B cell (primary cell): ENCODE data around the gene PDZD8. TPM values are rescaled to one million over a fixed set of nuclear protein-coding genes. Genes with fewer than 3 reads are reported as not detected.

ENCODE experiments used
- ATAC-seq: fragments of 200-7000 bp; cut with Tn5 transposase; one replicate; pipeline ENCODE4 v1.10.0; 2021; ENCODE audit warnings: low read depth, mild to moderate bottlenecking, moderate number of reproducible peaks, moderate library complexity
- CTCF ChIA-PET: fragments of 350-600 bp; sonication (Branson Sonifier 250); formaldehyde crosslinking; loops from one replicate; lab custom pipeline; 2021; ENCODE audit warnings: antibody characterized with exemption, inconsistent platforms; lab: Charles Lee
- POLR2A ChIA-PET: fragments of 350-600 bp; sonication (Branson Sonifier 250); formaldehyde crosslinking; loops from one replicate; lab custom pipeline; 2021; ENCODE audit warnings: antibody characterized with exemption; lab: Charles Lee
- DNase-seq: peaks from one replicate; pipeline ENCODE4 v3.0.0; 2013
- H2AFZ ChIP-seq: 2 replicates; pipeline ENCODE4 v1.6.1; 2012; ENCODE audit warnings: mild to moderate bottlenecking, low read depth, low read length; ENCODE audit not compliant: insufficient read depth, poor library complexity, severe bottlenecking
- H3K27ac ChIP-seq, 2 donors: 1 replicate in 1 of 2; 2 replicates in 1 of 2; pipeline ENCODE4 v1.5.1; 2012 to 2013; ENCODE audit warnings: low read length in 2 of 2, mild to moderate bottlenecking in 2 of 2, moderate library complexity in 1 of 2
- H3K27me3 ChIP-seq, 4 experiments: fragments of 200-600 bp in 1 of 4; sonication (generic) in 1 of 4; replicated peaks in 1 of 4; 1 replicate in 2 of 4; 2 replicates in 2 of 4; pipeline versions ENCODE4 v1.6.1 to v1.7.0; 2013 to 2016; ENCODE audit warnings: low read length in 3 of 4, mild to moderate bottlenecking in 2 of 4, mixed read lengths in 1 of 4, moderate library complexity in 1 of 4; ENCODE audit not compliant: insufficient read depth in 4 of 4, control insufficient read depth in 3 of 4; ENCODE audit errors: control extremely low read depth in 1 of 4
- H3K36me3 ChIP-seq, 2 experiments: replicated peaks in 1 of 2; 1 replicate in 1 of 2; 2 replicates in 1 of 2; pipeline versions ENCODE4 v1.6.1 to v1.7.1; 2013; ENCODE audit warnings: low read length in 1 of 2; ENCODE audit not compliant: insufficient read depth in 2 of 2, control insufficient read depth in 1 of 2; ENCODE audit errors: control extremely low read depth in 1 of 2, extremely low read depth in 1 of 2
- H3K4me1 ChIP-seq, 2 donors: fragments of 200-600 bp in 1 of 2; sonication (generic) in 1 of 2; 1 replicate in 1 of 2; 2 replicates in 1 of 2; pipeline versions ENCODE4 v1.5.1 to v1.6.1; 2013 to 2017; ENCODE audit warnings: low read length in 2 of 2; ENCODE audit not compliant: control insufficient read depth in 2 of 2, insufficient read depth in 2 of 2
- H3K4me2 ChIP-seq: replicated peaks from 2 replicates; pipeline ENCODE3; 2012; ENCODE audit warnings: mild to moderate bottlenecking, low read depth, low read length; ENCODE audit not compliant: poor library complexity, severe bottlenecking
- H3K4me3 ChIP-seq, 5 experiments: fragments of 200-600 bp in 1 of 5; sonication (generic) in 1 of 5; 1 replicate in 3 of 5; 2 replicates in 2 of 5; pipeline versions ENCODE4 v1.5.1 to v1.7.0; 2011 to 2016; ENCODE audit warnings: low read length in 4 of 5, mild to moderate bottlenecking in 4 of 5, low read depth in 2 of 5, control low read depth in 1 of 5, moderate library complexity in 1 of 5; ENCODE audit not compliant: insufficient read depth in 1 of 5; ENCODE audit errors: control extremely low read depth in 1 of 5, extremely low read depth in 1 of 5
- H3K79me2 ChIP-seq: fragments of 200-600 bp; sonication (generic); one replicate; pipeline ENCODE4 v1.6.0; 2016; ENCODE audit warnings: low read length; ENCODE audit not compliant: control insufficient read depth, insufficient read depth
- H3K9ac ChIP-seq: fragments of 200-600 bp; sonication (generic); 2 replicates; pipeline ENCODE4 v1.6.1; 2017; ENCODE audit warnings: mild to moderate bottlenecking, low read length, moderate library complexity
- H3K9me3 ChIP-seq, 3 donors: one replicate each; pipeline versions ENCODE4 v1.6.1 to v1.7.1; 2013; ENCODE audit warnings: low read length in 2 of 3; ENCODE audit not compliant: control insufficient read depth in 2 of 3, insufficient read depth in 1 of 3; ENCODE audit errors: control extremely low read depth in 1 of 3
- H4K20me1 ChIP-seq: 2 replicates; pipeline ENCODE4 v1.6.0; 2012; ENCODE audit warnings: mild to moderate bottlenecking, low read length; ENCODE audit not compliant: insufficient read depth, control insufficient read depth, poor library complexity, severe bottlenecking
- H3K27ac Mint-ChIP-seq: one replicate; pipeline ENCODE4 v1.8.0; 2021; ENCODE audit warnings: mixed read lengths
- H3K27me3 Mint-ChIP-seq: one replicate; pipeline ENCODE4 v1.8.0; 2021; ENCODE audit warnings: mixed read lengths
- H3K4me1 Mint-ChIP-seq: one replicate; pipeline ENCODE4 v1.8.0; 2021; ENCODE audit warnings: mixed read lengths
- H3K4me3 Mint-ChIP-seq: one replicate; pipeline ENCODE4 v1.8.0; 2021; ENCODE audit warnings: mixed read lengths
- H3K9me3 Mint-ChIP-seq: one replicate; pipeline ENCODE4 v1.8.0; 2022; ENCODE audit warnings: mixed read lengths; ENCODE audit not compliant: insufficient read depth
- CTCF ChIP-seq: fragments of 200-600 bp; IDR thresholded peaks from one replicate; pipeline ENCODE4 v1.8.0; 2022; ENCODE audit warnings: antibody characterized with exemption, mild to moderate bottlenecking
- EZH2 ChIP-seq: IDR thresholded peaks from 2 replicates; pipeline ENCODE4 v1.6.1; 2012; ENCODE audit warnings: borderline replicate concordance, low read depth, mild to moderate bottlenecking, moderate library complexity, low read length; ENCODE audit not compliant: insufficient read depth, poor library complexity, severe bottlenecking
- WGBS: methylation state at CpG from one replicate; pipeline ENCODE4 v1.1.5; 2013; ENCODE audit warnings: missing lambda C conversion rate; ENCODE audit not compliant: insufficient coverage; 5-methylcytosine and 5-hydroxymethylcytosine counted together
- intact Hi-C: fragments of 100-400 bp; cut with micrococcal nuclease; formaldehyde crosslinking; loops from one replicate; pipeline ENCODE4 v1.10.0; 2022
- polyA minus RNA-seq: library from RNA; depleted of rRNA, polyadenylated mRNA; stranded (reverse); fragments of >200 nt; gene quantifications from 2 replicates; pipeline ENCODE4 v1.2.3, GENCODE V29; 2012
- polyA plus RNA-seq: library from polyadenylated mRNA; depleted of rRNA; stranded (reverse); fragments of >200 nt; gene quantifications from 2 replicates; pipeline ENCODE4 v1.2.3, GENCODE V29; 2012
- total RNA-seq, 2 donors: library from RNA; stranded (reverse); fragments of 120-200 nt in 1 of 2; gene quantifications; 1 replicate in 1 of 2; 2 replicates in 1 of 2; pipeline versions ENCODE4 v1.2.3 to v1.2.4, GENCODE V29; 2013 to 2022

The PDZD8 gene
- total RNA-seq (11.3 and 13.2 TPM in 2 replicates), polyA plus RNA-seq (4.0 and 4.9 TPM in 2 replicates), polyA minus RNA-seq (8.1 and 9.6 TPM in 2 replicates)
- 8.5 TPM for total RNA-seq (2013)

GRCh38 chr10:117375360-117376178 lies at the start of gene PDZD8:
PDZD8 (minus strand) TSS chr10:117375440; CDS start chr10:117375227, 213 bp downstream.
- intact Hi-C loops: loop anchor here (1.0 to 10.0 kb wide), 5 partner anchors 158 to 1379 kb away; partner anchors contain the start of genes CACUL1, ENO4, FAM204A and HSPA12A
- under 1% methylated on average over 103 of the region's 103 CpGs for WGBS
- DNase-seq: peak; percentile 93
- H3K36me3 ChIP-seq: no peaks in the 10 kb centered on the region
- Mint-ChIP-seq H3K27me3 (peaks cover 25% of the 10 kb centered on the region), H3K4me1 (peaks cover 31% of the 10 kb centered on the region), H3K4me3 (peak within 1 kb of the TSS; percentile 97), H3K9me3 (no peaks in the 10 kb centered on the region), H3K27ac (peak within 1 kb of the TSS; percentile 91)
- H3K4me1 ChIP-seq: peaks cover 17 to 24% of the 10 kb centered on the region in 2 donors
- H2AFZ ChIP-seq: peak within 1 kb of the TSS; percentile 98
- ChIA-PET POLR2A (no interaction called here), CTCF (no interaction called here)
- H3K4me3 ChIP-seq: peak within 1 kb of the TSS; percentile 76 to 99 (median 90)
- H3K27me3 ChIP-seq: peaks cover 0 to 23% (median 4%) of the 10 kb centered on the region in 4 experiments
- peaks cover 45% of the 10 kb centered on the region for H3K79me2 ChIP-seq
- peak within 1 kb of the TSS; percentile 92 for H3K9ac ChIP-seq
- H3K9me3 ChIP-seq: no peaks in the 10 kb centered on the region
- no peak for TF ChIP-seq CTCF
- no peak for TF ChIP-seq EZH2
- H4K20me1 ChIP-seq: peaks cover 22% of the 10 kb centered on the region
- peak; percentile 89 for ATAC-seq
- H3K4me2 ChIP-seq: peak within 1 kb of the TSS; percentile 92
- H3K27ac ChIP-seq: peak within 1 kb of the TSS; percentile 70 to 80

GRCh38 chr10:117424171-117424570 lies 48.9 kb upstream of the PDZD8 start:
- Mint-ChIP-seq H3K27me3 (peaks cover 14% of the 10 kb centered on the region), H3K27ac (no peak overlapping the region), H3K9me3 (peaks cover 3% of the 10 kb centered on the region), H3K4me3 (no peak overlapping the region), H3K4me1 (no peaks in the 10 kb centered on the region)
- Histone ChIP-seq H3K4me1 (no peaks in the 10 kb centered on the region), H3K9ac (no peak overlapping the region), H3K27me3 (no peaks in the 10 kb centered on the region), H3K36me3 (no peaks in the 10 kb centered on the region), H3K9me3 (peaks cover 0 to 7% (median 0%) of the 10 kb centered on the region in 3 donors), H3K79me2 (no peaks in the 10 kb centered on the region), H4K20me1 (no peaks in the 10 kb centered on the region), H3K4me2 (no peak overlapping the region), H3K4me3 (no peak overlapping the region), H2AFZ (no peak overlapping the region), H3K27ac (no peak overlapping the region)
- intact Hi-C loops: no loop called here
- 87% methylated on average over 6 of the region's 6 CpGs for WGBS
- no peak for TF ChIP-seq CTCF
- no peak for TF ChIP-seq EZH2
- ATAC-seq (no peak), DNase-seq (no peak)
- ChIA-PET POLR2A (no interaction called here), CTCF (interaction anchor here (0.8 kb wide), 1 partner anchor 11 kb away, joined by 3 read pairs; no protein-coding TSS in a partner anchor)
